ENCODE measurements around the gene NNT. TPM values are rescaled to one million over a fixed set of nuclear protein-coding genes. Genes with fewer than 3 reads are reported as not detected.

Gene NNT
- total RNA-seq, 1 experiment from 2014 or later, result 112 TPM

DNA sequence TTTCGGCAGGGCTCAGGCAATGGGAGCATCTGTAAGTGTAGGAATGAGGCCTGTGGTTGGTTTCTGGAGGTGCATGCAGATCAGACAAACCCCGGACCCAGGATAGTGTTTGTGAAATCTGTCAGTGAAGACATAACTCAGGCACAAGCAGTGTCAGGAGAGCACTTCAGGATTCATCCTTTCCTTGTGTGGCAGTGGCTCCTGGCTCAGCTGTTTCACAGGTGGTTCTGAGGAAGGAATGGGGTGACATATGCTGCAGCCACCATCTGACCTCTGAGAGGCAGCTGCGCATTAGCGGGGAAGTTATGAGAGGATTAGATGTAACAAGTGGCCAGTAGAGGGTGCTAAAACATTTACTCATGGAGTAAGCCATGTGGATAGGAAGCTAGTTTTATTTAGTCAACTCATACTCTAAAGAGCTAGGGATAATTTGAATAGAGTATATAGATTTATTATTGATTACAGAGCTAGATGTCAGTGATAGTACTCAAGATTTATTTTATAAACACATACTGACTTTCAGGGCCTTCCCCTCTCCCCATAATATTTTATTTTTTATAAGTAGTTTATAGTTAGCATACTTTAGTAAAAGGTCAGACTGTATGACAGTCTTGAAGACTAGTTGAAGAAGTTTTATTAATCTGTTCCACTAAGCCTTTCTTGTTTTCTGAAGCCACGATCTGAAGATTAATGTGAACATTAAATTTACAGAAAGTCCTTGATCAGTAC lies 28.4 kb downstream of the NNT start:
- no peaks in the 10 kb centered on the region for H3K36me3 ChIP-seq (ENCODE audit: low read depth)
- H3K4me2 ChIP-seq, result no peak overlapping the region
- no peaks in the 10 kb centered on the region for H3K4me1 ChIP-seq (replicated peaks; ENCODE audit: insufficient read depth)
- H3K9me2 ChIP-seq (ENCODE audit: insufficient read depth), result no peaks in the 10 kb centered on the region
- ChIA-PET CTCF (interaction anchor here (0.6 to 1.5 kb wide), 9 partner anchors 10 to 1143 kb away, joined by 3 to 10 read pairs (median 3); partner anchors contain the start of gene TMEM267), POLR2A (ENCODE audit: unreplicated experiment) (interaction anchor here (0.6 to 1.1 kb wide), 4 partner anchors 43 to 1158 kb away, joined by 3 to 5 read pairs (median 4); partner anchors contain the start of gene TMEM267)
- no peaks in the 10 kb centered on the region for H4K20me1 ChIP-seq (ENCODE audit: insufficient read depth)
- no peaks in the 10 kb centered on the region for H3K27me3 ChIP-seq (ENCODE audit: insufficient read depth, low read depth)
- TF ChIP-seq, protein P1, sequence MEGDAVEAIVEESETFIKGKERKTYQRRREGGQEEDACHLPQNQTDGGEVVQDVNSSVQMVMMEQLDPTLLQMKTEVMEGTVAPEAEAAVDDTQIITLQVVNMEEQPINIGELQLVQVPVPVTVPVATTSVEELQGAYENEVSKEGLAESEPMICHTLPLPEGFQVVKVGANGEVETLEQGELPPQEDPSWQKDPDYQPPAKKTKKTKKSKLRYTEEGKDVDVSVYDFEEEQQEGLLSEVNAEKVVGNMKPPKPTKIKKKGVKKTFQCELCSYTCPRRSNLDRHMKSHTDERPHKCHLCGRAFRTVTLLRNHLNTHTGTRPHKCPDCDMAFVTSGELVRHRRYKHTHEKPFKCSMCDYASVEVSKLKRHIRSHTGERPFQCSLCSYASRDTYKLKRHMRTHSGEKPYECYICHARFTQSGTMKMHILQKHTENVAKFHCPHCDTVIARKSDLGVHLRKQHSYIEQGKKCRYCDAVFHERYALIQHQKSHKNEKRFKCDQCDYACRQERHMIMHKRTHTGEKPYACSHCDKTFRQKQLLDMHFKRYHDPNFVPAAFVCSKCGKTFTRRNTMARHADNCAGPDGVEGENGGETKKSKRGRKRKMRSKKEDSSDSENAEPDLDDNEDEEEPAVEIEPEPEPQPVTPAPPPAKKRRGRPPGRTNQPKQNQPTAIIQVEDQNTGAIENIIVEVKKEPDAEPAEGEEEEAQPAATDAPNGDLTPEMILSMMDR (conservative IDR thresholded peaks at IDR 0.05), result peak; percentile 86
- no peak for TF ChIP-seq EZH2 (IDR thresholded peaks at IDR 0.05; ENCODE audit: low read depth)
- BruUV-seq (replicated peaks), result no TSS peak
- no peaks in the 10 kb centered on the region for H3K79me2 ChIP-seq (ENCODE audit: low read depth)
- no peaks in the 10 kb centered on the region for H3F3A ChIP-seq (ENCODE audit: insufficient read depth, low read depth)
- no peak overlapping the region for H3K27ac ChIP-seq
- peak; percentile 48 to 74 for DNase-seq
- intact Hi-C loops (cut with micrococcal nuclease; ENCODE audit: unreplicated experiment), result loop anchor here (1.0 to 10.0 kb wide), 2 partner anchors 701 to 1143 kb away; no protein-coding TSS in a partner anchor
- no peaks in the 10 kb centered on the region for H3K9me3 ChIP-seq (ENCODE audit: insufficient read depth, low read depth)
- H2AFZ ChIP-seq, result no peak overlapping the region
- no peak overlapping the region for H3K4me3 ChIP-seq

DNA sequence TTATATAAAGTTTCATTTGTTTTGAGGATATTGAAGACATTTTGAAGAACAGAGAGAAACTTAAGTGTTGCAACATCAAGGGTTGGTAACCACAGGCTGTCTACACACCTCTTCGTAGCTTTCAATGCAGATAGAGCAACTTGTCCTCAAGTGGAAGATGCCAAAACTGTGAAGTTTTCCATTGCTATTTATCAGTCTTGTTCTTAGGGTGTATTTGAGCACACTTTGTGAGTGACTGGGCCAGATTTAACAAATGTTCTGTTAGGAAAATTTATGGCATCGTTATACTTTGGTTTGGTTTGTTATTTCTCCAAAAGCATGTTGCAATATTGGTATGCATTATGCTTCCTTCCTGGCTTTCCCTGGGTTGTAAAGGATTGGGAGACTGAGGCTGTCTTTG lies 31.6 kb downstream of the NNT start:
- no TSS peak for BruUV-seq (replicated peaks)
- POLR2A ChIA-PET (ENCODE audit: unreplicated experiment), result no interaction called here

DNA sequence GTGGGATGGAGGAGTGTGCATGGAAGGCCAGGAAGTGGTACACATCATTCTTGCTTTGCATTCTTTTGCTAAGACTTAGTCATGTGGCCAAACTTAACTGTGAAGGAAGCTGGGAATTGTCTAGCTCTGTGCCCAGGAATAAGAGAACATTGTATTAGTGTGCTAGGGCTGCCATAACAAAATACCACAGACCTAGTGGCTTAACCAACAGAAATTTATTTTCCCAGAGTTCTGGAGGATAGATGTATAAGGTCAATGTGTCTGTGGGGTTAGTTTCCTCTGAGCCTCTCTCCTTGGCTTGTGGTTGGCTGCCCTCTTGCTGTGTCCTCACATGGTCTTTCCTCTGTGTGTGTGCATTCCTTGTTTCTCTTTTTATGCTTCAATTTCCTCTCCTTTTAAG lies 32.4 kb downstream of the NNT start:
- TF ChIP-seq EZH2 (IDR thresholded peaks at IDR 0.05; ENCODE audit: low read depth), result no peak
- TF ChIP-seq, protein P1 (conservative IDR thresholded peaks at IDR 0.05), result no peak
- Histone ChIP-seq H3K9me2 (ENCODE audit: insufficient read depth) (no peaks in the 10 kb centered on the region), H3K4me2 (no peak overlapping the region), H3K36me3 (ENCODE audit: low read depth) (no peaks in the 10 kb centered on the region), H3K4me1 (replicated peaks; ENCODE audit: insufficient read depth) (no peaks in the 10 kb centered on the region), H3F3A (ENCODE audit: insufficient read depth, low read depth) (no peaks in the 10 kb centered on the region), H3K9me3 (ENCODE audit: insufficient read depth, low read depth) (no peaks in the 10 kb centered on the region), H3K27ac (no peak overlapping the region), H2AFZ (no peak overlapping the region), H4K20me1 (ENCODE audit: insufficient read depth) (no peaks in the 10 kb centered on the region), H3K4me3 (no peak overlapping the region), H3K79me2 (ENCODE audit: low read depth) (no peaks in the 10 kb centered on the region), H3K27me3 (ENCODE audit: insufficient read depth, low read depth) (no peaks in the 10 kb centered on the region)
- intact Hi-C loops (cut with micrococcal nuclease; ENCODE audit: unreplicated experiment), result loop anchor here (10.0 kb wide), 1 partner anchor 1139 kb away; no protein-coding TSS in a partner anchor
- CTCF ChIA-PET, result no interaction called here
- POLR2A ChIA-PET (ENCODE audit: unreplicated experiment), result no interaction called here
- no peak for DNase-seq
- BruUV-seq (replicated peaks), result no TSS peak

More for the DNA sequence above, 31.6 kb downstream of the NNT start:
- Histone ChIP-seq H3K36me3 (ENCODE audit: low read depth) (no peaks in the 10 kb centered on the region), H3K27ac (no peak overlapping the region), H3K9me2 (ENCODE audit: insufficient read depth) (no peaks in the 10 kb centered on the region), H3K79me2 (ENCODE audit: low read depth) (no peaks in the 10 kb centered on the region), H3K27me3 (ENCODE audit: insufficient read depth, low read depth) (no peaks in the 10 kb centered on the region), H3F3A (ENCODE audit: insufficient read depth, low read depth) (no peaks in the 10 kb centered on the region), H2AFZ (no peak overlapping the region), H3K9me3 (ENCODE audit: insufficient read depth, low read depth) (no peaks in the 10 kb centered on the region), H4K20me1 (ENCODE audit: insufficient read depth) (no peaks in the 10 kb centered on the region), H3K4me2 (no peak overlapping the region), H3K4me3 (no peak overlapping the region), H3K4me1 (replicated peaks; ENCODE audit: insufficient read depth) (no peaks in the 10 kb centered on the region)
- no peak for TF ChIP-seq EZH2 (IDR thresholded peaks at IDR 0.05; ENCODE audit: low read depth)
- TF ChIP-seq, protein P1 (conservative IDR thresholded peaks at IDR 0.05), result no peak
- CTCF ChIA-PET, result no interaction called here
- intact Hi-C loops (cut with micrococcal nuclease; ENCODE audit: unreplicated experiment), result loop anchor here (10.0 kb wide), 1 partner anchor 1140 kb away; no protein-coding TSS in a partner anchor
- no peak for DNase-seq

Measured in PC-9 (cell line).